Measurements from ENCODE around the gene CBR4.
"Not testable (repeated sequence)": the region's sequence is repeated elsewhere in the genome, so short reads cannot be mapped to it uniquely, and the experiment has no call there.

Gene CBR4

GRCh38 chr4:169010125-169011023 lies at the start of gene CBR4:
TSS of gene CBR4 (minus strand) at chr4:169010255. CDS start at chr4:169010089, 166 bp downstream.
- DNase-seq (ENCODE audit: low spot score): peak; percentile 97

GRCh38 chr4:169059306-169060211 lies 49.5 kb upstream of the CBR4 start:
- DNase-seq (ENCODE audit: low spot score): peak; percentile 59

GRCh38 chr4:169058312-169058711 lies 48.3 kb upstream of the CBR4 start:
- DNase-seq (ENCODE audit: low spot score): no peak

- no peak for DNase-seq (ENCODE audit: low spot score)
These were observed 44.8 kb upstream of the CBR4 start for GRCh38 chr4:169054879-169055278.

- no peak for DNase-seq (ENCODE audit: low spot score)
These were observed 42.5 kb upstream of the CBR4 start for GRCh38 chr4:169052594-169052945.

GRCh38 chr4:169051761-169052593 lies 41.9 kb upstream of the CBR4 start:
- no peak for DNase-seq (ENCODE audit: low spot score)

GRCh38 chr4:169050881-169051760 lies 41.1 kb upstream of the CBR4 start:
- no peak for DNase-seq (ENCODE audit: low spot score)

GRCh38 chr4:169050284-169050683 lies 40.2 kb upstream of the CBR4 start:
- no peak for DNase-seq (ENCODE audit: low spot score)

- DNase-seq (ENCODE audit: low spot score): no peak
These were observed 38.9 kb upstream of the CBR4 start for GRCh38 chr4:169048868-169049414.

GRCh38 chr4:169047956-169048355 lies 37.9 kb upstream of the CBR4 start:
- no peak for DNase-seq (ENCODE audit: low spot score)

- no peak for DNase-seq (ENCODE audit: low spot score)
These were observed 36.0 kb upstream of the CBR4 start for GRCh38 chr4:169045862-169046584.

- no peak for DNase-seq (ENCODE audit: low spot score)
These were observed 34.8 kb upstream of the CBR4 start for GRCh38 chr4:169044714-169045447.

GRCh38 chr4:169042608-169043007 lies 32.6 kb upstream of the CBR4 start:
- DNase-seq (ENCODE audit: low spot score): no peak

GRCh38 chr4:169040559-169041261 lies 30.7 kb upstream of the CBR4 start:
- no peak for DNase-seq (ENCODE audit: low spot score)

- DNase-seq (ENCODE audit: low spot score): no peak
These were observed 29.3 kb upstream of the CBR4 start for GRCh38 chr4:169039251-169039954.

- no peak for DNase-seq (ENCODE audit: low spot score)
These were observed 27.5 kb upstream of the CBR4 start for GRCh38 chr4:169037506-169037905.

- DNase-seq (ENCODE audit: low spot score): not testable (repeated sequence)
These were observed 26.0 kb upstream of the CBR4 start for GRCh38 chr4:169035871-169036620.

Data from kidney capillary endothelial cell (primary cell).